ENCODE data around the gene BAZ2B. TPM values are rescaled to one million over a fixed set of nuclear protein-coding genes. Genes with fewer than 3 reads are reported as not detected.
"Not testable (repeated sequence)": the region's sequence is repeated elsewhere in the genome, so short reads cannot be mapped to it uniquely, and the experiment has no call there.

The BAZ2B gene
- total RNA-seq, 1 experiment from 2014 or later = 34.9 TPM

DNA sequence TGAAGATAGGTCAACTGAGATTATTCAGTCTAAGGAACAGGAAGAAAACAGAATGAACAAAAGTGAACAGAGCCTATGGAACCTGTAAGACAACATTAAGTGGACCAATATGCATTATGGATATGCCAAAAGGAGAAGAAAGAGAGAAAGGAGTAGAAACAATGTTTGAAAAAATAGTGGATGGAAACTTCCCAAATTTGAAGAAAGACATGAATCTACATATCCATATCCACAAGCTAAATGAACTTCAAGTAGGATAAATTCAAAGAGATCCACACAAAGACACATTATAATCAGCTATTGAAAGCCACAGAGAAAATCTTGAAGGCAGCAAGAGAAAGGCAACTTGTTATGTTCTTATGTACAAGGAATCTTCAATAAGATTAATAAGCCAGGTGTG lies 74.2 kb downstream of the BAZ2B start:
- no peaks in the 10 kb centered on the region for H4K20me1 ChIP-seq (ENCODE audit: insufficient read depth)
- no peaks in the 10 kb centered on the region for H3K9me2 ChIP-seq (ENCODE audit: insufficient read depth)
- H3K27ac ChIP-seq = no peak overlapping the region
- no peaks in the 10 kb centered on the region for H3K79me2 ChIP-seq (ENCODE audit: low read depth)
- no peak overlapping the region for H2AFZ ChIP-seq
- H3F3A ChIP-seq (ENCODE audit: insufficient read depth, low read depth) = no peaks in the 10 kb centered on the region
- no peaks in the 10 kb centered on the region for H3K27me3 ChIP-seq (ENCODE audit: insufficient read depth, low read depth)
- H3K36me3 ChIP-seq (ENCODE audit: low read depth) = no peaks in the 10 kb centered on the region
- no peak for DNase-seq
- no peaks in the 10 kb centered on the region for H3K4me1 ChIP-seq (replicated peaks; ENCODE audit: insufficient read depth)
- H3K4me3 ChIP-seq = no peak overlapping the region
- ChIA-PET POLR2A (ENCODE audit: unreplicated experiment) (interaction anchor here (0.7 kb wide), 2 partner anchors 170 to 448 kb away, joined by 3 read pairs; no protein-coding TSS in a partner anchor), CTCF (no interaction called here)
- intact Hi-C loops (cut with micrococcal nuclease; ENCODE audit: unreplicated experiment) = no loop called here
- BruUV-seq (replicated peaks) = no TSS peak
- no peaks in the 10 kb centered on the region; the same call in 1 of the 2 replicates for H3K9me3 ChIP-seq (ENCODE audit: insufficient read depth, low read depth)
- TF ChIP-seq, protein P1, sequence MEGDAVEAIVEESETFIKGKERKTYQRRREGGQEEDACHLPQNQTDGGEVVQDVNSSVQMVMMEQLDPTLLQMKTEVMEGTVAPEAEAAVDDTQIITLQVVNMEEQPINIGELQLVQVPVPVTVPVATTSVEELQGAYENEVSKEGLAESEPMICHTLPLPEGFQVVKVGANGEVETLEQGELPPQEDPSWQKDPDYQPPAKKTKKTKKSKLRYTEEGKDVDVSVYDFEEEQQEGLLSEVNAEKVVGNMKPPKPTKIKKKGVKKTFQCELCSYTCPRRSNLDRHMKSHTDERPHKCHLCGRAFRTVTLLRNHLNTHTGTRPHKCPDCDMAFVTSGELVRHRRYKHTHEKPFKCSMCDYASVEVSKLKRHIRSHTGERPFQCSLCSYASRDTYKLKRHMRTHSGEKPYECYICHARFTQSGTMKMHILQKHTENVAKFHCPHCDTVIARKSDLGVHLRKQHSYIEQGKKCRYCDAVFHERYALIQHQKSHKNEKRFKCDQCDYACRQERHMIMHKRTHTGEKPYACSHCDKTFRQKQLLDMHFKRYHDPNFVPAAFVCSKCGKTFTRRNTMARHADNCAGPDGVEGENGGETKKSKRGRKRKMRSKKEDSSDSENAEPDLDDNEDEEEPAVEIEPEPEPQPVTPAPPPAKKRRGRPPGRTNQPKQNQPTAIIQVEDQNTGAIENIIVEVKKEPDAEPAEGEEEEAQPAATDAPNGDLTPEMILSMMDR (conservative IDR thresholded peaks at IDR 0.05) = no peak
- no peak for TF ChIP-seq EZH2 (IDR thresholded peaks at IDR 0.05; ENCODE audit: low read depth)
- H3K4me2 ChIP-seq = no peak overlapping the region

DNA sequence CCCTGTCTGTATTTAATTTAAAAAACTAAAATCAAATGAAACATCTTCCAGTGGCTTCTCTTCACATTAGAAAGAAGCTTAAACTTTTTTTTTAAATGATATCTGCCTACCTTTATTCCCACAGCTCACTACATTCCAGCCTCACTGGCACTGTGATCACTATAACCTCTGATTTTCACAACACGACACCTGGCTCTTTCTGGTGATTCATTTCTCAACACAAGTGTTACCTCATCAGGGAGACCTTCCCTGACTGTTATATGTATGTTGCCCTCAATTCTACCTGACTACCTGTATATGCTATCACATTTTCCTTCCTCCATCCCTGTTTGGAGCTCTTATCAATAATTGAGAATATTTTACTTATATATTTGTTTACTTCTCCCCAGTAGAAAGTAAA lies 76.6 kb downstream of the BAZ2B start:
- CTCF ChIA-PET = no interaction called here
- Histone ChIP-seq H3F3A (ENCODE audit: insufficient read depth, low read depth) (no peaks in the 10 kb centered on the region), H2AFZ (no peak overlapping the region), H3K79me2 (ENCODE audit: low read depth) (no peaks in the 10 kb centered on the region), H3K36me3 (ENCODE audit: low read depth) (no peaks in the 10 kb centered on the region), H3K9me2 (ENCODE audit: insufficient read depth) (no peaks in the 10 kb centered on the region), H3K27me3 (ENCODE audit: insufficient read depth, low read depth) (no peaks in the 10 kb centered on the region), H3K4me1 (replicated peaks; ENCODE audit: insufficient read depth) (no peaks in the 10 kb centered on the region), H3K4me2 (no peak overlapping the region), H3K4me3 (no peak overlapping the region), H3K9me3 (ENCODE audit: insufficient read depth, low read depth) (no peaks in the 10 kb centered on the region; the same call in 1 of the 2 replicates), H3K27ac (no peak overlapping the region), H4K20me1 (ENCODE audit: insufficient read depth) (no peaks in the 10 kb centered on the region)
- intact Hi-C loops (cut with micrococcal nuclease; ENCODE audit: unreplicated experiment) = loop anchor here (10.0 kb wide), 1 partner anchor 135 kb away; no protein-coding TSS in a partner anchor
- DNase-seq = no peak
- TF ChIP-seq EZH2 (IDR thresholded peaks at IDR 0.05; ENCODE audit: low read depth) = no peak
- TF ChIP-seq, protein P1 (conservative IDR thresholded peaks at IDR 0.05) = no peak
- POLR2A ChIA-PET (ENCODE audit: unreplicated experiment) = no interaction called here
- no TSS peak for BruUV-seq (replicated peaks)

DNA sequence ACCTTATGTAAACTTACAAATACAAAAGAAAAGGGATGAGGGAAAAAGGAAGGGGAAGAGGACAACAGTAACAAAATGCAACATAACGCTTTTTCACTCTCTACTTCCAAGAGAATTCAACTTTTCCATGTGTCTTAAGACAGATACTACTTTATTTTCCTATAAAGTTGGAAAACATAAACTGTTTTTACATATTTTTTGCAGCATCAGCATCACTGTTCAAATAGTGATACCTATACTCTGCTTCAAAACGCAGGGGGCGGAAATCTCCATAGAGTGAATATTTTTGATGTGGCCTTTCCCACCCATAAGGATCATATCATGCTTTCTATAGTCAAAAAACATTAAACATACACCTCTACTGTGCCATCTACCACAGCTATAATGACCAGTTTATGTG lies 77.5 kb downstream of the BAZ2B start:
- H3K9me2 ChIP-seq (ENCODE audit: insufficient read depth) = no peaks in the 10 kb centered on the region
- H3K4me1 ChIP-seq (replicated peaks; ENCODE audit: insufficient read depth) = no peaks in the 10 kb centered on the region
- POLR2A ChIA-PET (ENCODE audit: unreplicated experiment) = no interaction called here
- H3K79me2 ChIP-seq (ENCODE audit: low read depth) = no peaks in the 10 kb centered on the region
- no peaks in the 10 kb centered on the region for H4K20me1 ChIP-seq (ENCODE audit: insufficient read depth)
- no peak overlapping the region for H3K4me2 ChIP-seq
- no peak overlapping the region for H3K4me3 ChIP-seq
- CTCF ChIA-PET = no interaction called here
- no peaks in the 10 kb centered on the region for H3K36me3 ChIP-seq (ENCODE audit: low read depth)
- DNase-seq = no peak
- no peaks in the 10 kb centered on the region; the same call in 1 of the 2 replicates for H3F3A ChIP-seq (ENCODE audit: insufficient read depth, low read depth)
- intact Hi-C loops (cut with micrococcal nuclease; ENCODE audit: unreplicated experiment) = loop anchor here (10.0 kb wide), 1 partner anchor 136 kb away; no protein-coding TSS in a partner anchor
- no peak overlapping the region for H3K27ac ChIP-seq
- no peaks in the 10 kb centered on the region for H3K27me3 ChIP-seq (ENCODE audit: insufficient read depth, low read depth)
- H2AFZ ChIP-seq = no peak overlapping the region
- TF ChIP-seq EZH2 (IDR thresholded peaks at IDR 0.05; ENCODE audit: low read depth) = no peak
- TF ChIP-seq, protein P1 (conservative IDR thresholded peaks at IDR 0.05) = no peak
- H3K9me3 ChIP-seq (ENCODE audit: insufficient read depth, low read depth) = no peaks in the 10 kb centered on the region; the same call in 1 of the 2 replicates
- BruUV-seq (replicated peaks) = no TSS peak

DNA sequence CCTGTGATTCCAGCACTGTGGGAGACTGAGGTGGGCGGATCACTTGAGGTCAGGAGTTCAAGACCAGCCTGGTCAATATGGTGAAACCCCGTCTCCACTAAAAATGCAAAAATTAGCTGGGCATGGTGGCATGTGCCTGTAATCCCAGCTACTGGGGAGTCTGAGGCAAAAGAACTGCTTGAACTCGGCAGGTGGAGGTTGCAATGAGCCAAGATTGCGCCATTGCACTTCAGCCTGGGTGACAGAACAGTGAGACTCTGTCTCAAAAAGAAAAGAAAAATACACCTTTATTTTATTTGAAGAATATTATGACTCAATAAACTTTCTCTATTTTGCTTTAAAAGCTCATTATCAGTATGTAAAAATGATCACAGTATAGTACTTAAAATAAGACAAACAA lies 81.1 kb downstream of the BAZ2B start:
- H3K27me3 ChIP-seq (ENCODE audit: insufficient read depth, low read depth); H3K4me3 ChIP-seq; H3F3A ChIP-seq (ENCODE audit: insufficient read depth, low read depth); H2AFZ ChIP-seq; H3K27ac ChIP-seq; H3K79me2 ChIP-seq (ENCODE audit: low read depth); H3K9me3 ChIP-seq (ENCODE audit: insufficient read depth, low read depth); CTCF ChIA-PET; H3K4me1 ChIP-seq (replicated peaks; ENCODE audit: insufficient read depth); DNase-seq; H3K36me3 ChIP-seq (ENCODE audit: low read depth); H3K4me2 ChIP-seq; POLR2A ChIA-PET (ENCODE audit: unreplicated experiment); H4K20me1 ChIP-seq (ENCODE audit: insufficient read depth); BruUV-seq (replicated peaks); H3K9me2 ChIP-seq (ENCODE audit: insufficient read depth): not testable (repeated sequence)
- intact Hi-C loops (cut with micrococcal nuclease; ENCODE audit: unreplicated experiment) = loop anchor here (10.0 kb wide), 1 partner anchor 140 kb away; no protein-coding TSS in a partner anchor

All from PC-9 (cell line).